GM19395 (cell line): ENCODE measurements around the gene PELI2.

Experiments
- ATAC-seq: cut with Tn5 transposase; IDR thresholded peaks from one replicate; pipeline ENCODE4 v1.9.1; 2021; ENCODE audit warnings: mild to moderate bottlenecking, moderate library complexity; ENCODE audit not compliant: unreplicated experiment

Gene PELI2

GRCh38 chr14:56333359-56334292, 215.4 kb downstream of the PELI2 start:
- no peak for ATAC-seq

DNA sequence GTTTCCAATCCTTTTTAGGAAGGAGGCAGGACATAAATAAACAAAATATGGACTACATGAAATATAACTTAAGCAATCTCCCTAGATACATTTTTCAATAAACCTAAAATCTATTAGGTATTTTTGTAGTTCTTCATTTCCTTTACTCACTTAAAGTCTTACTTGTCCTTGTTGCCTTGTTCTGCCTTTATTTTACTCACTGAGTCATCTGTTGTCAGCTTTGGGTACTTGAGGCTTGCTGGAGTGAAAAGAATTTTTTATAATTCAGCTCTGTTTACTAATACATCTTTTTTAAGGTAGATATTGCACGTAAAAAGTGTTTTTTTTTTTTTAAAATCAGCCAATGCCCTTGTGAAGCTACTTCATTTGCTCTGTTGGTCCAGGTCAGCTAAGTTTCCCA, 216.2 kb downstream of the PELI2 start:
- ATAC-seq, result no peak

DNA sequence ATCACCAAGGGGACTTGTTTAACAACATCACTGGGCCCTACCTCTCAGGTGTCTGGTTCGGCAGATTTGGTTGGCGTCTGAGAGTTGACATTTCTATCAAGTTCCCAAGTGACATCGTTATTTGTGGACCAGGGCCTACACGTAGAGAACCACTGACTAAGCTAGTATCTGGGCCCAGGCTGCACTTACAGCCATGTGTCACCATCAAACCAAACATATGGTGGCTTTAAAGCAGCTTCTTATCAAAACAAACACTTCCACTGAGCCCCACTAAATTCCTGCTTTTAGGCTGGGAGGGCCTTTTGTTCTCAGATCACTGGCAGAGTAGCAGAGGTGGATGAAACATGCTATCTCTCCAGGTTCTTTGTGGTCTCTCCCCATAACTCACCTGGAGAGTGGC, 220.5 kb downstream of the PELI2 start:
- ATAC-seq, result no peak

DNA sequence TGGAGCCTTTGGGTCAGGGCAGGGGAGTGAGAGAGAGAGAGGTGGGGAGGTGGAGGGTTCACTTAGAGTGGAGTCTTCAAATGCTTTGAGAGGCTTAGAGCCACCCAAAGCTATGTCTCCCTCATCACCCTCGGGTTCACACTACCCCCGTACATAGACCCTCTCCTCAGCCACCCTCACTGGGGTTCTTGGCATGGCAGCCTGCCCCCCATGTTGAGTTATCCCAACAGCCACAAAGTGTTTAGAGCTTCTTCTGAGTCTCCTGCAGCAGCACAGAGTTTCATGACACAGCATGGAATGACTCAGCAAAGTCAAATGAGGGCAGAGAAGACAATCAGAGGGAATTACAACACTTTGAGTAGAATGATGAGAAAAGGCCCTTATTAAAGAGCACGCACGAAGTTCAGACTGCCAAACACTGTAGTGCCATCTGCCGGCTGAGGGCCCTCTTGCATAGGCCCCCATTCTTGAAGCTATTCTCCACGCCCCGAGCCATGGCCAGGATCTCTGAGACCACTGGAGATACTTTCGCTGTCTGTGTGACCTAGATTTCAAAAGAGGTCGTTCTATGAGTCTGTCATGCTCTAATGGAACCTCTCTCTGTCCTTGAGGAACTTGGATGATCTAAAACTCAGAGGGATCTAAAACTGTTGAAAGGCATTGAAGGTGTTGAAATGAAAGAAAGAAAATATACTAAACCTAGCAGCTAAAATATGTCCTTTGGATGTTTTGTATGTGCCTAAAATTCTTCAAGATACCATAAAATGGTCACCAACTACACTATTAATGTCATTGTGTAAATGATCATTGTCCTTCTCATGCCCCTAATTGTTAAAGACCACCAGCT, 221.9 kb downstream of the PELI2 start:
- peak; percentile 84 for ATAC-seq

- ATAC-seq, result no peak
Observed at GRCh38 chr14:56340932-56341331, 222.7 kb downstream of the PELI2 start.

- no peak for ATAC-seq
Observed at GRCh38 chr14:56341766-56342493, 223.7 kb downstream of the PELI2 start.

- ATAC-seq, result no peak
Observed at GRCh38 chr14:56342494-56342942, 224.3 kb downstream of the PELI2 start.

GRCh38 chr14:56349960-56350359, 231.7 kb downstream of the PELI2 start:
- no peak for ATAC-seq
